Measurements from ENCODE around the gene RGS6. TPM values are rescaled to one million over a fixed set of nuclear protein-coding genes. Genes with fewer than 3 reads are reported as not detected.

The RGS6 gene
- total and polyA plus RNA-seq, 2 donors (not counting 1 experiment from before 2014, with no cell fraction given): not detected

GRCh38 chr14:72254937-72255472 is 322.8 kb downstream of the RGS6 start:
- Histone ChIP-seq H4K20me1 (ENCODE audit: control insufficient read depth, extremely low read depth, insufficient read depth, low read length) (no peaks in the 10 kb centered on the region), H3K4me2 (ENCODE audit: extremely low read depth, insufficient read depth, low read length) (no peak overlapping the region), H3K36me3 (ENCODE audit: control insufficient read depth, insufficient read depth, low read length) (no peaks in the 10 kb centered on the region), H3K27me3 (ENCODE audit: control insufficient read depth, insufficient read depth, low read length) (no peaks in the 10 kb centered on the region), H3K4me1 (ENCODE audit: control insufficient read depth, extremely low read depth, insufficient read depth, low read length) (no peaks in the 10 kb centered on the region), H3K27ac (ENCODE audit: insufficient read depth, low read length) (no peak overlapping the region), H3K9ac (ENCODE audit: insufficient read depth, low read length) (no peak overlapping the region), H3K4me3 (replicated peaks in 1 of 4; ENCODE audit: control extremely low read depth in 1 of 4, insufficient read depth in 1 of 4, low read depth in 3 of 4, low read length in 4 of 4) (no peak overlapping the region), H3K79me2 (ENCODE audit: control insufficient read depth, insufficient read depth, low read length) (no peaks in the 10 kb centered on the region), H2AFZ (ENCODE audit: low read length) (no peak overlapping the region), H3K9me3 (ENCODE audit: control insufficient read depth, insufficient read depth, low read depth, low read length) (no peaks in the 10 kb centered on the region)
- no peak for DNase-seq (ENCODE audit: low read depth in 2 of 2)
- TF ChIP-seq EZH2 (IDR thresholded peaks at IDR 0.05; ENCODE audit: low read length, missing control alignments) (no peak), CTCF (conservative IDR thresholded peaks at IDR 0.05 in 1 of 2, IDR thresholded peaks at IDR 0.05 in 1 of 2; ENCODE audit: low read depth in 1 of 2, low read length in 2 of 2) (no peak)

- Histone ChIP-seq H3K9ac (ENCODE audit: insufficient read depth, low read length) (no peak overlapping the region), H2AFZ (ENCODE audit: low read length) (no peak overlapping the region), H3K27me3 (ENCODE audit: control insufficient read depth, insufficient read depth, low read length) (no peaks in the 10 kb centered on the region), H3K4me2 (ENCODE audit: extremely low read depth, insufficient read depth, low read length) (no peak overlapping the region), H3K79me2 (ENCODE audit: control insufficient read depth, insufficient read depth, low read length) (no peaks in the 10 kb centered on the region), H3K36me3 (ENCODE audit: control insufficient read depth, insufficient read depth, low read length) (no peaks in the 10 kb centered on the region), H3K9me3 (ENCODE audit: control insufficient read depth, insufficient read depth, low read depth, low read length) (no peaks in the 10 kb centered on the region), H4K20me1 (ENCODE audit: control insufficient read depth, extremely low read depth, insufficient read depth, low read length) (no peaks in the 10 kb centered on the region), H3K27ac (ENCODE audit: insufficient read depth, low read length) (no peak overlapping the region), H3K4me3 (replicated peaks in 1 of 4; ENCODE audit: control extremely low read depth in 1 of 4, insufficient read depth in 1 of 4, low read depth in 3 of 4, low read length in 4 of 4) (no peak overlapping the region), H3K4me1 (ENCODE audit: control insufficient read depth, extremely low read depth, insufficient read depth, low read length) (no peaks in the 10 kb centered on the region)
- no peak for TF ChIP-seq CTCF (conservative IDR thresholded peaks at IDR 0.05 in 1 of 2, IDR thresholded peaks at IDR 0.05 in 1 of 2; ENCODE audit: low read depth in 1 of 2, low read length in 2 of 2)
- TF ChIP-seq EZH2 (IDR thresholded peaks at IDR 0.05; ENCODE audit: low read length, missing control alignments): no peak
- peak in 1 of 2 donors; percentile 30 for DNase-seq (ENCODE audit: low read depth in 2 of 2)
Observed at GRCh38 chr14:72256055-72256454, 323.8 kb downstream of the RGS6 start.

GRCh38 chr14:72261068-72261467 is 328.8 kb downstream of the RGS6 start:
- Histone ChIP-seq H3K27me3 (ENCODE audit: control insufficient read depth, insufficient read depth, low read length) (no peaks in the 10 kb centered on the region), H3K36me3 (ENCODE audit: control insufficient read depth, insufficient read depth, low read length) (no peaks in the 10 kb centered on the region), H3K27ac (ENCODE audit: insufficient read depth, low read length) (no peak overlapping the region), H2AFZ (ENCODE audit: low read length) (no peak overlapping the region), H3K79me2 (ENCODE audit: control insufficient read depth, insufficient read depth, low read length) (no peaks in the 10 kb centered on the region), H3K9me3 (ENCODE audit: control insufficient read depth, insufficient read depth, low read depth, low read length) (no peaks in the 10 kb centered on the region), H3K4me3 (replicated peaks in 1 of 4; ENCODE audit: control extremely low read depth in 1 of 4, insufficient read depth in 1 of 4, low read depth in 3 of 4, low read length in 4 of 4) (no peak overlapping the region), H3K4me2 (ENCODE audit: extremely low read depth, insufficient read depth, low read length) (no peak overlapping the region), H4K20me1 (ENCODE audit: control insufficient read depth, extremely low read depth, insufficient read depth, low read length) (no peaks in the 10 kb centered on the region), H3K4me1 (ENCODE audit: control insufficient read depth, extremely low read depth, insufficient read depth, low read length) (no peaks in the 10 kb centered on the region), H3K9ac (ENCODE audit: insufficient read depth, low read length) (no peak overlapping the region)
- TF ChIP-seq CTCF (conservative IDR thresholded peaks at IDR 0.05 in 1 of 2, IDR thresholded peaks at IDR 0.05 in 1 of 2; ENCODE audit: low read depth in 1 of 2, low read length in 2 of 2) (no peak), EZH2 (IDR thresholded peaks at IDR 0.05; ENCODE audit: low read length, missing control alignments) (no peak)
- DNase-seq (ENCODE audit: low read depth in 2 of 2): no peak

All from fibroblast of lung (primary cell).